Measurements from ENCODE around the gene HES3.
A peak's percentile ranks its signal among the peaks of the same experiment; 100 is the strongest.

Gene HES3

GRCh38 chr1:6281511-6282402 is 37.8 kb downstream of the HES3 start:
- no peaks in the 10 kb centered on the region for H3K36me3 ChIP-seq (ENCODE audit: control insufficient read depth, insufficient read depth, low read length)
- peaks cover 3% of the 10 kb centered on the region for H3K4me1 ChIP-seq
- no peak overlapping the region for H3K4me3 ChIP-seq (ENCODE audit: low read depth, low read length)
- no peak overlapping the region for H3K9ac ChIP-seq
- no peaks in the 10 kb centered on the region for H3K9me3 ChIP-seq (ENCODE audit: control insufficient read depth, low read length)
- no peak overlapping the region for H3K27ac ChIP-seq
- H3K4me2 ChIP-seq (ENCODE audit: low read length), result no peak overlapping the region
- no peak overlapping the region for H2AFZ ChIP-seq
- no peaks in the 10 kb centered on the region for H3K27me3 ChIP-seq (ENCODE audit: control insufficient read depth, insufficient read depth, low read length)
- no peak for TF ChIP-seq CTCF (IDR thresholded peaks at IDR 0.05)
- no peaks in the 10 kb centered on the region for H3K79me2 ChIP-seq

- no peak overlapping the region for H3K27ac ChIP-seq
- no peak overlapping the region for H3K4me2 ChIP-seq (ENCODE audit: low read length)
- H3K79me2 ChIP-seq, result no peaks in the 10 kb centered on the region
- no peak for TF ChIP-seq CTCF (IDR thresholded peaks at IDR 0.05)
- H3K4me3 ChIP-seq (ENCODE audit: low read depth, low read length), result no peak overlapping the region
- no peaks in the 10 kb centered on the region for H3K36me3 ChIP-seq (ENCODE audit: control insufficient read depth, insufficient read depth, low read length)
- H3K9ac ChIP-seq, result no peak overlapping the region
- H3K4me1 ChIP-seq, result peaks cover 3% of the 10 kb centered on the region
- no peaks in the 10 kb centered on the region for H3K27me3 ChIP-seq (ENCODE audit: control insufficient read depth, insufficient read depth, low read length)
- no peaks in the 10 kb centered on the region for H3K9me3 ChIP-seq (ENCODE audit: control insufficient read depth, low read length)
- no peak overlapping the region for H2AFZ ChIP-seq
These were observed 38.7 kb downstream of the HES3 start for GRCh38 chr1:6282577-6283270.

GRCh38 chr1:6285336-6285735 is 41.4 kb downstream of the HES3 start:
- Histone ChIP-seq H3K79me2 (no peaks in the 10 kb centered on the region), H3K4me2 (ENCODE audit: low read length) (no peak overlapping the region), H3K36me3 (ENCODE audit: control insufficient read depth, insufficient read depth, low read length) (no peaks in the 10 kb centered on the region), H2AFZ (peak overlapping the region; percentile 17), H3K9me3 (ENCODE audit: control insufficient read depth, low read length) (no peaks in the 10 kb centered on the region), H3K4me3 (ENCODE audit: low read depth, low read length) (no peak overlapping the region), H3K9ac (no peak overlapping the region), H3K4me1 (peaks cover 3% of the 10 kb centered on the region), H3K27me3 (ENCODE audit: control insufficient read depth, insufficient read depth, low read length) (no peaks in the 10 kb centered on the region), H3K27ac (no peak overlapping the region)
- TF ChIP-seq CTCF (IDR thresholded peaks at IDR 0.05), result no peak

- no peaks in the 10 kb centered on the region for H3K27me3 ChIP-seq (ENCODE audit: control insufficient read depth, insufficient read depth, low read length)
- no peak overlapping the region for H3K27ac ChIP-seq
- no peak for TF ChIP-seq CTCF (IDR thresholded peaks at IDR 0.05)
- H2AFZ ChIP-seq, result no peak overlapping the region
- H3K9ac ChIP-seq, result no peak overlapping the region
- H3K9me3 ChIP-seq (ENCODE audit: control insufficient read depth, low read length), result no peaks in the 10 kb centered on the region
- no peaks in the 10 kb centered on the region for H3K79me2 ChIP-seq
- no peak overlapping the region for H3K4me2 ChIP-seq (ENCODE audit: low read length)
- H3K36me3 ChIP-seq (ENCODE audit: control insufficient read depth, insufficient read depth, low read length), result no peaks in the 10 kb centered on the region
- H3K4me1 ChIP-seq, result peaks cover 3% of the 10 kb centered on the region
- no peak overlapping the region for H3K4me3 ChIP-seq (ENCODE audit: low read depth, low read length)
These were observed 42.3 kb downstream of the HES3 start for GRCh38 chr1:6286266-6286665.

All from parathyroid adenoma (tissue), 2 donors.